Prostate gland (tissue), 2 donors: ENCODE results near the gene SLC25A21. TPM values are rescaled to one million over a fixed set of nuclear protein-coding genes. Genes with fewer than 3 reads are reported as not detected.

Source experiments
- DNase-seq: peaks from one replicate; pipeline ENCODE4 v3.0.0-alpha.2; 2019; ENCODE audit warnings: low spot score
- H3K27ac ChIP-seq, 2 donors: fragments of 200-600 bp; sonication (generic); 2 replicates each; pipeline ENCODE4 v1.5.1; 2017 to 2019
- H3K27me3 ChIP-seq: fragments of 200-600 bp; sonication (generic); replicated peaks from 2 replicates; pipeline ENCODE4 v1.5.1; 2019; ENCODE audit not compliant: insufficient read depth
- H3K36me3 ChIP-seq, 2 donors: fragments of 200-600 bp; sonication (generic); 1 replicate in 1 of 2; 2 replicates in 1 of 2; pipeline versions ENCODE4 v1.5.1 to v1.8.1; 2017 to 2019
- H3K4me1 ChIP-seq: fragments of 200-600 bp; sonication (generic); replicated peaks from 2 replicates; pipeline ENCODE4 v1.5.1; 2019
- H3K4me3 ChIP-seq, 2 donors: fragments of 200-600 bp; sonication (generic); 2 replicates each; pipeline ENCODE4 v1.5.1; 2017 to 2019
- H3K9me3 ChIP-seq: fragments of 200-600 bp; sonication (generic); 2 replicates; pipeline ENCODE4 v1.5.1; 2017
- POLR2A ChIP-seq: fragments of 450-650 bp; IDR thresholded peaks from one replicate; pipeline ENCODE4 v1.6.1; 2016; ENCODE audit warnings: antibody characterized with exemption, mild to moderate bottlenecking
- POLR2AphosphoS5 ChIP-seq: sonication (generic); formaldehyde crosslinking; IDR thresholded peaks from one replicate; pipeline ENCODE4 v1.6.1; 2017; ENCODE audit warnings: antibody characterized with exemption
- WGBS: methylation state at CpG from one replicate; pipeline ENCODE4 v1.1.5; 2018; 5-methylcytosine and 5-hydroxymethylcytosine counted together
- intact Hi-C: fragments of 100-400 bp; cut with DNase I; formaldehyde crosslinking; loops from one replicate; pipeline ENCODE4 v1.14.2; 2022
- microRNA-seq: library from miRNA; unstranded; fragments of <30 nt; microRNA quantifications from one replicate; pipeline ENCODE4, GENCODE V29; 2016
- small RNA-seq, 2 donors: library from RNA; depleted of rRNA; stranded (forward); fragments of <200 nt; gene quantifications; one replicate each; pipeline ENCODE3, GENCODE V24; 2016
- total RNA-seq, 2 donors: library from RNA; depleted of rRNA; stranded (reverse); fragments of >200 nt; gene quantifications; one replicate each; pipeline ENCODE4 v1.1.0, GENCODE V29; 2016
- TF ChIP-seq, protein P1 (sequence below), 4 experiments: fragments of 200-600 bp in 2 of 4; fragments of 450-650 bp in 2 of 4; sonication (generic) in 2 of 4; IDR thresholded peaks; 1 replicate in 3 of 4; 2 replicates in 1 of 4; pipeline ENCODE4 v1.5.1; 2016 to 2019; ENCODE audit warnings: antibody characterized with exemption in 4 of 4, mild to moderate bottlenecking in 2 of 4, moderate library complexity in 2 of 4

The SLC25A21 gene
- total RNA-seq, 2 donors from 2014 or later: 1.5 to 7.7 TPM

DNA sequence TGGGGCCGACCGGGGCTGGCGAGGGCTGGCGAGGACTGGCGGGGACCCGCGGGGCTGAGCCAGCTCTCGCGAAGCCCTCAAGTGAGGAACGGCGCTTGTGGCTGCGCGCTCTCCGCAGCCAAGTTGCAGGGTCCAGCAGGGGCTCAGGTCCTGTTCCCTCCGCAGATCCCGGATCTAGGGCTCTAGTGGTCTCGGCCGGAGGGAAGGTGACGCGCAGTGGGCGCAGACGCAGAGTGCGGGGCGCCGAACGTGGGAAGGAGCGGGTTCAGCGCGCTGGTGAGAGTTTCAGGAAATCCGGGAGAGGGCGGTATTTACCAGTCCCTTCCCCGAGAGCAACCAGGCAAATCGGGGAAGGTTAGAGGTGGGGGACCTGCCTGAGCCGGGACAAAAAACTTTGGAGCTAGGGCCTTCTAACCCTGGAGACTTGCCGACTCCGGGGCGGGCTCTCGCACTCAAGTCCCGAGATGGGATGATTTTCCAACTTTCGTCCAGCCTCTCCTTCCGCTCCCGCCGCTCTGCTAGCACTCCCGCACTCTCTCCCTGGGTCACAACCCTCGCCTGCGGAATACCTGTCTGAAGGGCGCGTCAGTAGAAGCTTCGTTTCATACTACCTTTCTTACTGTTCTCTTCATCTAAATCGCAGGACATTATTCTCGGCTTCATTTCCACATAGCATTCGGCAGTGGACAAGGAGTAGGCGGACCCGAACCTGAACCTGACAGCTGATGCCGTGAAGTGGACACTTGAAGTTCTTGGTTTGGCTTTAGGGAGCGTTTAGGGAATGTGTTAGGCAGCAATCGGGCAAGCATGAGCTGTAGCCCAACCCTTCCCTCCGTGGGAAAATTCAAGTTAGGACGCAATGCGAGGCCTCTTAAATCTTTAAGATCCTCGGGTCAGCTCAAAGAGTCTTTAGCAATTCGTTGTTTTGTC lies 524.3 kb downstream of the SLC25A21 start:
- WGBS: 14% methylated on average over 62 of the region's 62 CpGs
- peak; percentile 41 for DNase-seq
- intact Hi-C loops: no loop called here
- Histone ChIP-seq H3K4me3 (peak overlapping the region; percentile 26 to 42), H3K27me3 (peaks cover 4% of the 10 kb centered on the region), H3K36me3 (no peaks in the 10 kb centered on the region), H3K9me3 (no peaks in the 10 kb centered on the region), H3K27ac (no peak overlapping the region), H3K4me1 (no peaks in the 10 kb centered on the region)
- TF ChIP-seq, protein P1, sequence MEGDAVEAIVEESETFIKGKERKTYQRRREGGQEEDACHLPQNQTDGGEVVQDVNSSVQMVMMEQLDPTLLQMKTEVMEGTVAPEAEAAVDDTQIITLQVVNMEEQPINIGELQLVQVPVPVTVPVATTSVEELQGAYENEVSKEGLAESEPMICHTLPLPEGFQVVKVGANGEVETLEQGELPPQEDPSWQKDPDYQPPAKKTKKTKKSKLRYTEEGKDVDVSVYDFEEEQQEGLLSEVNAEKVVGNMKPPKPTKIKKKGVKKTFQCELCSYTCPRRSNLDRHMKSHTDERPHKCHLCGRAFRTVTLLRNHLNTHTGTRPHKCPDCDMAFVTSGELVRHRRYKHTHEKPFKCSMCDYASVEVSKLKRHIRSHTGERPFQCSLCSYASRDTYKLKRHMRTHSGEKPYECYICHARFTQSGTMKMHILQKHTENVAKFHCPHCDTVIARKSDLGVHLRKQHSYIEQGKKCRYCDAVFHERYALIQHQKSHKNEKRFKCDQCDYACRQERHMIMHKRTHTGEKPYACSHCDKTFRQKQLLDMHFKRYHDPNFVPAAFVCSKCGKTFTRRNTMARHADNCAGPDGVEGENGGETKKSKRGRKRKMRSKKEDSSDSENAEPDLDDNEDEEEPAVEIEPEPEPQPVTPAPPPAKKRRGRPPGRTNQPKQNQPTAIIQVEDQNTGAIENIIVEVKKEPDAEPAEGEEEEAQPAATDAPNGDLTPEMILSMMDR (IDR thresholded peaks at IDR 0.05): peak; percentile 32 to 77 (median 67)
- TF ChIP-seq POLR2A: no peak
- TF ChIP-seq POLR2AphosphoS5: peak; percentile 6

DNA sequence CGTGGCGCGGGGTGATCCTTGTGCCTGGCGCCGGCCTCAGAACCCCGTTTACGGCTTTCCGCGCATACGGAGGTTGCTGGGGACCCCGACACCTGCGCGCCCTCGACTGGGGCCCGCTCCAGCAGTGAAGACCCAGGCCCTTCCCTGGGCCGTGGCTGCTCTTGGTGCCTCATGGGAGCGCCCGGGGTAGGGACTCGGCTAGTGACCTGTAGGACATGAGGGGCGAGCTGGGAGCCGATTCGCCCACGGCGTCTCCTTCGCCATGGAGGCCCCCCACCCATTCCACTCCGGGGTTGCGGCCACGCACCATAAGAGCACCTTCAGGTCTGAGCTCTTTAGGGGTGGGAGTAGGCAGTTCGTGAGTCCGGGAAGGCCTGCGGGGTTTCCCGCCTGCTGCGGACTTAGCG lies 525.0 kb downstream of the SLC25A21 start:
- Histone ChIP-seq H3K9me3 (no peaks in the 10 kb centered on the region), H3K27me3 (peaks cover 4% of the 10 kb centered on the region), H3K27ac (no peak overlapping the region), H3K36me3 (no peaks in the 10 kb centered on the region), H3K4me1 (no peaks in the 10 kb centered on the region), H3K4me3 (peak overlapping the region; percentile 26 to 42)
- intact Hi-C loops: no loop called here
- 4% methylated on average over 33 of the region's 34 CpGs for WGBS
- no peak for TF ChIP-seq POLR2A
- TF ChIP-seq, protein P1 (IDR thresholded peaks at IDR 0.05): no peak
- TF ChIP-seq POLR2AphosphoS5: no peak
- no peak for DNase-seq

DNA sequence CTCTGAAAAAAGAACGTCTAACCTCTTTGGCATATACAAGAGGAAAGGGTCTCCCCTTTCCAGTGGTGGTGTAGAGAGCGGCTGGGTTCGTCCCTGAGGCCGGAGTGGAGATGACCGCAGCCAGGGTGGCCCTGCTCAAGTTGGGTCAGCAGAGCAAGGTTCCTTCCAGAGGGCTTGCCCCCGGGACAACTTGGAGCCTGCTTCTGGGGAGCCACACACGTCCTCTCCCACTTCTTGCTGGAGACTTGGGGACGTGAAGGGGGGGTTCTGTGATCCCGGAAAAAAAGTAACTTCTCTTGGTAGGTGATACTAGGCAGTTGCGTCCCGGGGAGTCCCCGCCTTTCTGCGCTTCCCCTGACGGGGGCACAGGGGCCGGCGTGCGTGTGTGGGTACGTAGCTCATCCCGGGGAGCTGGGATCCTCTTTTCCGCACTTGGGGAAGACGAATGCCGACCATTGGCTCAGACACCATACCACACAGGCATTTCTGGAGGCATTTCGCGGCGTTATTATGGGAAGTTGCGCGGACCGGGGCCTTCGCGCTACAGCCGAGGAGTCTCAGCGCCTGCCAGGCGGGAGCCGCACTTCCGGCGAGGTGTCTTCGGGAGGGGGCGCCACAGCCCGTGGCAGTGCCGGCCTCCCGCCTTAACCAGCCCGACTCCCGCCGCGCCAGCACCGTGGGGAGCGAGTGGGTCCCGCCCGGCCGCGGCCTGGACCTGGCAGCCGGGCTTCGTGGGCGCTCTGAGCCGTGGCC lies 525.6 kb downstream of the SLC25A21 start:
- Histone ChIP-seq H3K27ac (no peak overlapping the region), H3K27me3 (peaks cover 4% of the 10 kb centered on the region), H3K4me3 (peak overlapping the region; percentile 26 to 42), H3K36me3 (no peaks in the 10 kb centered on the region), H3K4me1 (no peaks in the 10 kb centered on the region), H3K9me3 (no peaks in the 10 kb centered on the region)
- WGBS: 38% methylated on average over 30 of the region's 55 CpGs
- TF ChIP-seq, protein P1 (IDR thresholded peaks at IDR 0.05): peak in 1 of 4 experiments; percentile 18
- TF ChIP-seq POLR2A: no peak
- TF ChIP-seq POLR2AphosphoS5: no peak
- no peak for DNase-seq
- intact Hi-C loops: no loop called here

DNA sequence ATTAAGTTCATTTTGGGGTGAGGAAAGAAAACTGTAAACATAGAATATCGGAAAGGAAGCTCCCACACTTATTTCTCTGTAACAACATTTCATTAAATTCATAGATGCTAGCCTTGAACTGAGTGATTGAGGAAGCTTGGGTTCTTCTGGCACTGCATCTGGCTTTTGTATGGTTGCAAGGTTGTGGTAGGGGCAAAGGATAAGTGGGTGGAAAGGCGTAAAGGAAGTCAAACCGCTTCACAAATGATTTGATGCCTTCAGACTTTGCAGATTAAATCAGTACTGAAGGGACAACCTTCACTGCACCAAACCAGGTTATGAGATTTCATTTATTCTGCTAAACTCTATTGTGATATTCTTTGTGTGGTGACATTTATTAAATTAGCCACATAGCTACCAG lies 538.8 kb downstream of the SLC25A21 start:
- Histone ChIP-seq H3K9me3 (no peaks in the 10 kb centered on the region), H3K27ac (no peak overlapping the region), H3K4me3 (no peak overlapping the region), H3K27me3 (no peaks in the 10 kb centered on the region), H3K4me1 (no peaks in the 10 kb centered on the region), H3K36me3 (no peaks in the 10 kb centered on the region)
- TF ChIP-seq POLR2A: no peak
- no peak for TF ChIP-seq POLR2AphosphoS5
- DNase-seq: no peak
- intact Hi-C loops: no loop called here
- WGBS: 44% methylated on average over 3 of the region's 3 CpGs

Small RNA genes lying within 50 kb of the gene (microRNA-seq; reads per million reads assigned to microRNA genes)
- gene MIR4503: not detected

Small RNA genes lying within 50 kb of the gene (small RNA-seq; reads per million reads assigned to genes)
- gene MIR4503 (0 reads per million in 2 donors), gene RNU6-273P (0 reads per million in 2 donors)

Other genes starting within 250 kb of the SLC25A21 start
- 10 to 100 TPM; 14.4 to 31.4 TPM for gene MIPOL1, start 25.3 kb upstream of the SLC25A21 start, total RNA-seq